ENCODE measurements around the gene INF2.

INF2 gene

DNA sequence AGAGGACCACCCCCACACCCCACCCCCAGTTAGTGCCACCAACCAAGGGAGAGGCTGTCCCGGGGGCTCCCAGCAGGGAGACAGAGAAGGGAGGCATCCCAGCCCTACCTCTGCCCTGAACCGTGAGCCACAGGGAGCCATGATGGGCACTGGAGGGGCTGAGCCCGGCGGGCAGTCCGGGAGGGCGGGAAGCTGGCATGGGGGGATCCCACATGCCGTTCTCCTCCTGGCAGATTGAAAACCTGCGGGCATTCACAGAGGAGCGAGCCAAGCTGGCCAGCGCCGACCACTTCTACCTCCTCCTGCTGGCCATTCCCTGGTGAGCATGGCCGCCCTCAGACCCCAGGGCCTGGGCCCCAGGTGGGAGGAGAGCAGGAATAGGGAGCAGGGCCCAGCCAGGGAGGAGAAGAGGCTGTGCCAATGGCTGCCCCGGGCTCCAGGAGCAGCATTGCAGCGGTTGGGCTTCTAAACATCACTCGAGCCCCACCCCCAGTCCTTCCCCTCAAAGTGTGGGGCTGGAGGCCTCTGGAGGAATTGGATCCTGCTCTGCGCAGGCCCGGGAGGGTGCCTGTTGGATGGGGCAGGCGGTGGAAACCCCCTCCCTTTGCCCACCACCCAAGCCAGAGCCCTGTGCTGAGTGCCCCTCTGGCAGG, 20.1 kb downstream of the INF2 start:
- TF ChIP-seq, protein P1, sequence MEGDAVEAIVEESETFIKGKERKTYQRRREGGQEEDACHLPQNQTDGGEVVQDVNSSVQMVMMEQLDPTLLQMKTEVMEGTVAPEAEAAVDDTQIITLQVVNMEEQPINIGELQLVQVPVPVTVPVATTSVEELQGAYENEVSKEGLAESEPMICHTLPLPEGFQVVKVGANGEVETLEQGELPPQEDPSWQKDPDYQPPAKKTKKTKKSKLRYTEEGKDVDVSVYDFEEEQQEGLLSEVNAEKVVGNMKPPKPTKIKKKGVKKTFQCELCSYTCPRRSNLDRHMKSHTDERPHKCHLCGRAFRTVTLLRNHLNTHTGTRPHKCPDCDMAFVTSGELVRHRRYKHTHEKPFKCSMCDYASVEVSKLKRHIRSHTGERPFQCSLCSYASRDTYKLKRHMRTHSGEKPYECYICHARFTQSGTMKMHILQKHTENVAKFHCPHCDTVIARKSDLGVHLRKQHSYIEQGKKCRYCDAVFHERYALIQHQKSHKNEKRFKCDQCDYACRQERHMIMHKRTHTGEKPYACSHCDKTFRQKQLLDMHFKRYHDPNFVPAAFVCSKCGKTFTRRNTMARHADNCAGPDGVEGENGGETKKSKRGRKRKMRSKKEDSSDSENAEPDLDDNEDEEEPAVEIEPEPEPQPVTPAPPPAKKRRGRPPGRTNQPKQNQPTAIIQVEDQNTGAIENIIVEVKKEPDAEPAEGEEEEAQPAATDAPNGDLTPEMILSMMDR (IDR thresholded peaks at IDR 0.05) = no peak
- no peak for TF ChIP-seq ZFX (IDR thresholded peaks at IDR 0.05; ENCODE audit: borderline replicate concordance)
- H3K27ac ChIP-seq = no peak overlapping the region

DNA sequence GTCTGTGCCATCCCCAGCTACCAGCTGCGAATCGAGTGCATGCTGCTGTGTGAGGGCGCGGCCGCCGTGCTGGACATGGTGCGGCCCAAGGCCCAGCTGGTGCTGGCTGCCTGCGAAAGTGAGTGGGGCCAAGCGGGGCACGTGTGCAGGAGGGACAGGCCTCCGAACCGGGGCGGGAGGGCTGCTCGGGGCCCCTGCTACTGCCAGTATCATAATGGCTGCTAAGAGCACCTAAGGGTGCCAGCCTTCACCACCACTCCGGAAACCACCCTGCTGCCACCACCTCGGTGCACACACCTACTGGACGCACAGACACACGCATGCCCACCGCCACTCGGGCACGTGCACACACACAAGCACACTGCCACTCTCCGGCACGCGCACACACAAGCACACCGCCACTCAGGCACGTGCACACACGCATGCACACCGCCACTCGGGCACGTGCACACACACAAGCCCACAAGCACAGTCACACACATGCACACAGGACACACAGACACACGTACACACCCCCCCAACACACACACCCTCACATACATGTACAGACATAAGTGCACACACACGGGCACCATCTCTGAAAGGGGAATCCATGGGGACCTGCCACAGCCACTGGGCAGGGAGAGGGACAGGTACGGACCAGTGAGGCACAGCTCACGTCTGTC, 20.8 kb downstream of the INF2 start:
- no peak for TF ChIP-seq ZFX (IDR thresholded peaks at IDR 0.05; ENCODE audit: borderline replicate concordance)
- TF ChIP-seq, protein P1 (IDR thresholded peaks at IDR 0.05) = no peak
- H3K27ac ChIP-seq = no peak overlapping the region

DNA sequence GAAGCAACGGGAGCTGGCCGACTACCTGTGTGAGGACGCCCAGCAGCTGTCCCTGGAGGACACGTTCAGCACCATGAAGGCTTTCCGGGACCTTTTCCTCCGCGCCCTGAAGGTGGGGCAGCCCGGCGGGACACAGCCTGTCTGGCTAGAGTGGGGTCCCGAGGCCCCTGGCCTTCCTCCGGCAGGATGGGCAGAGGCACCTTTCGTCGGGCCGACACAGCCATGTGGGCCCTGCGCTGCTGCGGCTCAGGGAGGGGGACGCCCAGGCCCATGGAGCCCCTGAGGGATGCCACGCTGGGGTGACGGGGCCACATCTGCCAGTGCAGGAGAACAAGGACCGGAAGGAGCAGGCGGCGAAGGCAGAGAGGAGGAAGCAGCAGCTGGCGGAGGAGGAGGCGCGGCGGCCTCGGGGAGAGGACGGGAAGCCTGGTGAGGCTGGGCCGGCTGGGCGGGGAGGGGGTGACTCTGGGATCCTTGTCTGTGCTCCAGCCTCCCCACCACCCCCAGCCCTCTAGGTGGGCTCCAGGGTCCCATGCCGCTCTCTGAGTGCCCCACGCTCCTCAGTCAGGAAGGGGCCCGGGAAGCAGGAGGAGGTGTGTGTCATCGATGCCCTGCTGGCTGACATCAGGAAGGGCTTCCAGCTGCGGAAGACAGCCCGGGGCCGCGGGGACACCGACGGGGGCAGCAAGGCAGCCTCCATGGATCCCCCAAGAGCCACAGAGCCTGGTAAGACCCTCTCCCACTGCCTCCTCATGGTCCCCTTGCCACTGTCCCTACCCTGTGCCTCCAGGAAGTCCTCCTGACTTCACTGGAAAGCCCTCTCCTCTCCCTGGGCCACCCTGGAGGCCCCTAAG, 23.7 kb downstream of the INF2 start:
- TF ChIP-seq ZFX (IDR thresholded peaks at IDR 0.05; ENCODE audit: borderline replicate concordance) = no peak
- TF ChIP-seq, protein P1 (IDR thresholded peaks at IDR 0.05) = no peak
- no peak overlapping the region for H3K27ac ChIP-seq

DNA sequence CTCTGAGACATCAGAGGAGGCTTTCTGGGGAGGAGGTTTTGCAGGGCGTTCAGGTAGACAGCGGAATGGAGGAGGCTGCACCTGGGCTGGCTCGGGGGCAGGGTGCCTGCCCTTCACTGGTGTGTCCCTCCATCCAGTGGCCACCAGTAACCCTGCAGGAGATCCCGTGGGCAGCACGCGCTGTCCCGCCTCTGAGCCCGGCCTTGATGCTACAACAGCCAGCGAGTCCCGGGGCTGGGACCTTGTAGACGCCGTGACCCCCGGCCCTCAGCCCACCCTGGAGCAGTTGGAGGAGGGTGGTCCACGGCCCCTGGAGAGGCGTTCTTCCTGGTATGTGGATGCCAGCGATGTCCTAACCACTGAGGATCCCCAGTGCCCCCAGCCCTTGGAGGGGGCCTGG, 24.6 kb downstream of the INF2 start:
- no peak for TF ChIP-seq ZFX (IDR thresholded peaks at IDR 0.05; ENCODE audit: borderline replicate concordance)
- TF ChIP-seq, protein P1 (IDR thresholded peaks at IDR 0.05) = no peak
- no peak overlapping the region for H3K27ac ChIP-seq

DNA sequence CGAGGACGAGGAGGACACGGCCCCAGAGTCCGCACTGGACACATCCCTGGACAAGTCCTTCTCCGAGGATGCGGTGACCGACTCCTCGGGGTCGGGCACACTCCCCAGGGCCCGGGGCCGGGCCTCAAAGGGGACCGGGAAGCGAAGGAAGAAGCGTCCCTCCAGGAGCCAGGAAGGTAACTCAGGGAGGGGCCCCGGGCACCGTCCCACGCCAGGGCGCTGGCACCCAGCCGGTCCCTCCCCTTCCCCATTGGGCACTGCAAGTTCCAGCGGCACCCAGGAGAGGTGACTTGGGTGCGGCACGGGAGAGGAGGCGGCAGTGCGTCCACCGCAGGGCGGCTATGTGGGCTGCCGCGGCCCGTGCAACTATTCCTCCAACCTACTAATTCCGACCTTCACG, 25.3 kb downstream of the INF2 start:
- TF ChIP-seq, protein P1 (IDR thresholded peaks at IDR 0.05) = no peak
- TF ChIP-seq ZFX (IDR thresholded peaks at IDR 0.05; ENCODE audit: borderline replicate concordance) = no peak
- H3K27ac ChIP-seq = peak overlapping the region; percentile 64

DNA sequence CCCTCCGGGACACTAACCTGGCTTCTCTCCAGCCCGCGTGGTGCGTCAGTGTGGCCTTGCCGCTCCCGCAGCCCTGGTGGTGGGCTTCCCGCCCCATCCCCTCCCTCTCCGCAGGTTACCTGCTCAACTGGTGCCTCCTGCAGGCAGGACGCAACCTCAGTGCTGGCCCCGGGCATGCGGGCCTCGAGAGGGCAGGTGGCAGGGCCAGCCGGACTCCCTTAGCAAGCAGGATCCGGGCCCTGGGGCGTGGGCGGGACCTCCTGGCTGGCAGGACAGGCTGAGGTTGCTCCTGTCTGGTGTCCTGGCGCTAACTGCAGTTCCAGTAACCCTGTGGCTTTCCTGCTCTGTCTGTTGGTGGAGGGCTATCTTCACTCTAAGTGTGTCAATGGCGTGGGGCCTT, 26.0 kb downstream of the INF2 start:
- H3K27ac ChIP-seq = peak overlapping the region; percentile 64
- TF ChIP-seq, protein P1 (IDR thresholded peaks at IDR 0.05) = no peak
- no peak for TF ChIP-seq ZFX (IDR thresholded peaks at IDR 0.05; ENCODE audit: borderline replicate concordance)
